GM12873 (cell line): ENCODE measurements around the gene RCOR1.

Source experiments
- CTCF ChIP-seq: IDR thresholded peaks from 2 replicates; pipeline ENCODE4 v1.5.1; 2012; ENCODE audit warnings: low read depth, mild to moderate bottlenecking, moderate library complexity, low read length, control low read depth; ENCODE audit not compliant: insufficient read depth; ENCODE audit errors: missing control alignments

Gene RCOR1

GRCh38 chr14:102711207-102711606 is 118.8 kb downstream of the RCOR1 start:
- TF ChIP-seq CTCF: no peak

DNA sequence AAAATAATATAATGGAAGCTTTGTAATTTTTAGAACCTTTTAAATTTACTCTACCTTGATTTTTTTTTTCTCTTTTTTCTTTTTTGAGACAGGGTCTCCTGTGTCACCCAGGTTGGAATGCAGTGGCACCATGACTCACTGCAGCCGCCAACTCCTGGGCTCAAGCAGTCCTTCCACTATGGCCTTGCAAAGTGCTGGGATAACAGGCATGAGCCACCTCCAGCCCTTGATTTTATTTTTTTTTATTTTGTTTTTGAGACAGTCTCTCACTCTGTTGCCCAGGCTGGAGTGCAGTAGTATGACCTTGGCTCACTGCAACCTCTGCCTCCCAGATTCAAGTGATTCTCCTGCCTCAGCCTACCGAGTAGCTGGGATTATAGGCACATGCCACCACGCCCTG is 119.5 kb downstream of the RCOR1 start:
- TF ChIP-seq CTCF: no peak

- TF ChIP-seq CTCF: no peak
Measured at GRCh38 chr14:102717276-102717675, 124.8 kb downstream of the RCOR1 start.

GRCh38 chr14:102722646-102723045 is 130.2 kb downstream of the RCOR1 start:
- TF ChIP-seq CTCF: no peak

- TF ChIP-seq CTCF: no peak
Measured at GRCh38 chr14:102723650-102724049, 131.2 kb downstream of the RCOR1 start.

DNA sequence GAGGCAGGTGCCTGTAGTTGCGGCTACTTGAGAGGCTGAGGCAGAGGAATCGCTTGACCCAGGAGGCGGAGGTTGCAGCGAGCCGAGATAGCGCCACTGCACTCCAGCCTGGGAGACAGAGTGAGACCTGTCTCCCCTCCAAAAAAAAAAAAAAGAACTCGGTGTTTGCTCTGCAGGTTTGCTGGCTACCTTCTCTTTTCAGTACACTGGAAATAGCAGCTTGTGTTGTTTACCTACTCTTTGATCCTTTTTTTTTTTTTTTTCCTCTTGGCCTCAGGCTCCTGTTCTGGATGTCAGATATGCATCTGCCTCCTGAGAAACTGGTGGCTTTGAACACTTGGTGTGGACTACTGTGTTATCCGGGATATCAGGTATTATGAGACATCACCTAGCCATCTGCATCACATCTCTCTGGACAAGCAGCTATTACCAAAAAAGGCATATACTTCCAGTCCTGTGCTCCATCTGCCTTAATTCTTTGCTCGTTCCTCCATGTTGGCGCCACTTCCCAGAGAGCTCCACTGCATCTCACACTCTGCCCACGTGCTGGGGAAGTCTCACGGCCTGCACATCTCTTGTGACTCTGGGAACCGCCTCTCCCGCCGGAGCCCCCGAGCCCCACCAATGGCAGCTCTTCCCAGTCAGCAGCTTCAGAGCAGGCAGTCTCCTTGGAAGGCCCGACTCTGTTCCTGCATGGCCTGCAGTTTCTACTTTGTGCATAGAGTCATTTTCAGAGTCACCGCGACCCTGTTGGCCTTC is 133.9 kb downstream of the RCOR1 start:
- TF ChIP-seq CTCF: no peak

DNA sequence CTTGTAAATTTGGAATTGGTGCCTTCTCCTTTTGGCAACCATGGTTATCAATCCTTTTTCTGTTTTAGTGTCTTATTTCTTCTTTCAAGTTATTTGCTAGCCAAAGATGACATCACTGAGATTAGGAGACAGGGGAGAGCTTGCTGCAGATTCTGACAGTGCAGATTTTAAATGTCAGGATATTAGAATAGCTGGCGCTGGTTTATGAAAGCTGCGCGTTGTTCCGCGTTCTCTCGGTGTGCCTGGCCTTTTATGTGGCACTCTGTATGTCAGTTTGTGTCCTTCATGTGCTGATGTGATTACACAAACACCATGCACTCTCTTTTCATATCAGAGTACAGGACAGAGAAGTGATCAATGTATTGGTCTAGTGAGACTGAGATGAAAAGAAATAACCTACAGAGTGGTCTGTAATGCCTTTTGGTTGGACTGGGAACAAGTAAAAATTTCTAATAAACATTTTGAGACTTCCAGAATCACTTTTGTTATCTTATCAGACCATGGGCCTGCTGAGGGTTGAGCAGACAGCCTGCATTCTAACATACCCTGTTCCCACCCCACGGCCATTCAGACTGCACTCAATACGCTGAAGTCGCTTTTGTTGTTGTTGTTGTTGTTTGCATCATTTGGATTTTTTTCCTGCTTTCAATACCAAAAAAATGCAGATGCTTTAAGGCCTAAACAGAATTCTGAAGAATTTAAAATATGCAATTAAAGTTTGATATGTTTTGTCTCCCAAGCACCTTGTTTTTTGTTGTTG is 135.1 kb downstream of the RCOR1 start:
- TF ChIP-seq CTCF: no peak
